Measurements from ENCODE around the gene GRPEL2. TPM values are rescaled to one million over a fixed set of nuclear protein-coding genes. Genes with fewer than 3 reads are reported as not detected.
"Not testable (repeated sequence)": the region's sequence is repeated elsewhere in the genome, so short reads cannot be mapped to it uniquely, and the experiment has no call there.

Gene GRPEL2
- polyA plus RNA-seq, 1 donor = 18.2 TPM

- no peaks in the 10 kb centered on the region for H3K27me3 ChIP-seq (ENCODE audit: control insufficient read depth, insufficient read depth, low read length)
- peaks cover 15% of the 10 kb centered on the region for H3K4me1 ChIP-seq (ENCODE audit: control insufficient read depth, insufficient read depth, low read length)
- no peak for DNase-seq
- H3K27ac ChIP-seq (ENCODE audit: low read length) = peak overlapping the region; percentile 66
- no CpG with 5 or more reads among the region's 12 CpGs for WGBS (ENCODE audit: insufficient coverage, low lambda C conversion rate)
- H3K36me3 ChIP-seq (ENCODE audit: control insufficient read depth, insufficient read depth, low read length) = no peaks in the 10 kb centered on the region
- no peak overlapping the region for H3K4me3 ChIP-seq (ENCODE audit: low read length)
- no peaks in the 10 kb centered on the region for H3K9me3 ChIP-seq (ENCODE audit: control insufficient read depth, low read depth, low read length)
Observed at GRCh38 chr5:149382517-149383220, 37.4 kb downstream of the GRPEL2 start.

GRCh38 chr5:149383399-149383798 is 38.1 kb downstream of the GRPEL2 start:
- peak in 1 of 2 donors; percentile 41 for DNase-seq
- Histone ChIP-seq H3K4me1 (ENCODE audit: control insufficient read depth, insufficient read depth, low read length) (peaks cover 15% of the 10 kb centered on the region), H3K4me3 (ENCODE audit: low read length) (no peak overlapping the region), H3K9me3 (ENCODE audit: control insufficient read depth, low read depth, low read length) (no peaks in the 10 kb centered on the region), H3K27ac (ENCODE audit: low read length) (peak overlapping the region; percentile 66), H3K27me3 (ENCODE audit: control insufficient read depth, insufficient read depth, low read length) (no peaks in the 10 kb centered on the region), H3K36me3 (ENCODE audit: control insufficient read depth, insufficient read depth, low read length) (no peaks in the 10 kb centered on the region)
- no CpG with 5 or more reads among the region's 9 CpGs for WGBS (ENCODE audit: insufficient coverage, low lambda C conversion rate)

GRCh38 chr5:149386166-149386565 is 40.9 kb downstream of the GRPEL2 start:
- H3K9me3 ChIP-seq (ENCODE audit: control insufficient read depth, low read depth, low read length) = no peaks in the 10 kb centered on the region
- no peak for DNase-seq

GRCh38 chr5:149387081-149387631 is 41.9 kb downstream of the GRPEL2 start:
- no peak overlapping the region for H3K4me3 ChIP-seq (ENCODE audit: low read length)
- WGBS (ENCODE audit: insufficient coverage, low lambda C conversion rate) = 75% methylated on average over 2 of the region's 9 CpGs

More at GRCh38 chr5:149386166-149386565, 40.9 kb downstream of the GRPEL2 start:
- H3K27me3 ChIP-seq (ENCODE audit: control insufficient read depth, insufficient read depth, low read length) = no peaks in the 10 kb centered on the region
- WGBS (ENCODE audit: insufficient coverage, low lambda C conversion rate) = no CpG with 5 or more reads among the region's 5 CpGs
- no peak overlapping the region for H3K4me3 ChIP-seq (ENCODE audit: low read length)
- peak overlapping the region; percentile 63 for H3K27ac ChIP-seq (ENCODE audit: low read length)
- peaks cover 21% of the 10 kb centered on the region for H3K4me1 ChIP-seq (ENCODE audit: control insufficient read depth, insufficient read depth, low read length)
- H3K36me3 ChIP-seq (ENCODE audit: control insufficient read depth, insufficient read depth, low read length) = no peaks in the 10 kb centered on the region

GRCh38 chr5:149387982-149388381 is 42.7 kb downstream of the GRPEL2 start:
- Histone ChIP-seq H3K27ac (ENCODE audit: low read length) (no peak overlapping the region), H3K4me3 (ENCODE audit: low read length) (no peak overlapping the region), H3K9me3 (ENCODE audit: control insufficient read depth, low read depth, low read length) (no peaks in the 10 kb centered on the region), H3K36me3 (ENCODE audit: control insufficient read depth, insufficient read depth, low read length) (no peaks in the 10 kb centered on the region), H3K4me1 (ENCODE audit: control insufficient read depth, insufficient read depth, low read length) (peaks cover 11% of the 10 kb centered on the region), H3K27me3 (ENCODE audit: control insufficient read depth, insufficient read depth, low read length) (no peaks in the 10 kb centered on the region)
- WGBS (ENCODE audit: insufficient coverage, low lambda C conversion rate) = no CpG with 5 or more reads among the region's 1 CpG
- no peak for DNase-seq

More at GRCh38 chr5:149387081-149387631, 41.9 kb downstream of the GRPEL2 start:
- Histone ChIP-seq H3K27me3 (ENCODE audit: control insufficient read depth, insufficient read depth, low read length) (no peaks in the 10 kb centered on the region), H3K9me3 (ENCODE audit: control insufficient read depth, low read depth, low read length) (no peaks in the 10 kb centered on the region), H3K4me1 (ENCODE audit: control insufficient read depth, insufficient read depth, low read length) (peaks cover 13% of the 10 kb centered on the region), H3K27ac (ENCODE audit: low read length) (peak overlapping the region; percentile 4), H3K36me3 (ENCODE audit: control insufficient read depth, insufficient read depth, low read length) (no peaks in the 10 kb centered on the region)
- no peak for DNase-seq

GRCh38 chr5:149388498-149389190 is 43.3 kb downstream of the GRPEL2 start:
- DNase-seq = no peak
- no peaks in the 10 kb centered on the region for H3K36me3 ChIP-seq (ENCODE audit: control insufficient read depth, insufficient read depth, low read length)
- H3K27me3 ChIP-seq (ENCODE audit: control insufficient read depth, insufficient read depth, low read length) = no peaks in the 10 kb centered on the region
- H3K9me3 ChIP-seq (ENCODE audit: control insufficient read depth, low read depth, low read length) = no peaks in the 10 kb centered on the region
- H3K4me3 ChIP-seq (ENCODE audit: low read length) = no peak overlapping the region
- peak overlapping the region; percentile 53 for H3K27ac ChIP-seq (ENCODE audit: low read length)
- peaks cover 11% of the 10 kb centered on the region for H3K4me1 ChIP-seq (ENCODE audit: control insufficient read depth, insufficient read depth, low read length)
- WGBS (ENCODE audit: insufficient coverage, low lambda C conversion rate) = no CpG with 5 or more reads among the region's 7 CpGs

GRCh38 chr5:149389552-149390495 is 44.5 kb downstream of the GRPEL2 start:
- Histone ChIP-seq H3K4me1 (ENCODE audit: control insufficient read depth, insufficient read depth, low read length) (peaks cover 11% of the 10 kb centered on the region), H3K9me3 (ENCODE audit: control insufficient read depth, low read depth, low read length) (no peaks in the 10 kb centered on the region), H3K4me3 (ENCODE audit: low read length) (no peak overlapping the region), H3K36me3 (ENCODE audit: control insufficient read depth, insufficient read depth, low read length) (no peaks in the 10 kb centered on the region), H3K27me3 (ENCODE audit: control insufficient read depth, insufficient read depth, low read length) (no peaks in the 10 kb centered on the region), H3K27ac (ENCODE audit: low read length) (peak overlapping the region; percentile 53)
- no CpG with 5 or more reads among the region's 11 CpGs for WGBS (ENCODE audit: insufficient coverage, low lambda C conversion rate)
- DNase-seq = peak in 1 of 2 donors; percentile 65

GRCh38 chr5:149391076-149391475 is 45.8 kb downstream of the GRPEL2 start:
- H3K27me3 ChIP-seq (ENCODE audit: control insufficient read depth, insufficient read depth, low read length); H3K36me3 ChIP-seq (ENCODE audit: control insufficient read depth, insufficient read depth, low read length); H3K4me1 ChIP-seq (ENCODE audit: control insufficient read depth, insufficient read depth, low read length); H3K9me3 ChIP-seq (ENCODE audit: control insufficient read depth, low read depth, low read length); DNase-seq; H3K4me3 ChIP-seq (ENCODE audit: low read length); H3K27ac ChIP-seq (ENCODE audit: low read length): not testable (repeated sequence)
- WGBS (ENCODE audit: insufficient coverage, low lambda C conversion rate) = no CpG with 5 or more reads among the region's 6 CpGs

- Histone ChIP-seq H3K27me3 (ENCODE audit: control insufficient read depth, insufficient read depth, low read length) (no peaks in the 10 kb centered on the region), H3K4me1 (ENCODE audit: control insufficient read depth, insufficient read depth, low read length) (peaks cover 6% of the 10 kb centered on the region), H3K36me3 (ENCODE audit: control insufficient read depth, insufficient read depth, low read length) (no peaks in the 10 kb centered on the region), H3K9me3 (ENCODE audit: control insufficient read depth, low read depth, low read length) (no peaks in the 10 kb centered on the region), H3K27ac (ENCODE audit: low read length) (no peak overlapping the region), H3K4me3 (ENCODE audit: low read length) (no peak overlapping the region)
- WGBS (ENCODE audit: insufficient coverage, low lambda C conversion rate) = 100% methylated on average over 1 of the region's 6 CpGs
- DNase-seq = no peak
Observed at GRCh38 chr5:149391524-149391923, 46.2 kb downstream of the GRPEL2 start.

- Histone ChIP-seq H3K4me3 (ENCODE audit: low read length) (no peak overlapping the region), H3K4me1 (ENCODE audit: control insufficient read depth, insufficient read depth, low read length) (peaks cover 6% of the 10 kb centered on the region), H3K27me3 (ENCODE audit: control insufficient read depth, insufficient read depth, low read length) (no peaks in the 10 kb centered on the region), H3K36me3 (ENCODE audit: control insufficient read depth, insufficient read depth, low read length) (no peaks in the 10 kb centered on the region), H3K9me3 (ENCODE audit: control insufficient read depth, low read depth, low read length) (no peaks in the 10 kb centered on the region), H3K27ac (ENCODE audit: low read length) (no peak overlapping the region)
- no CpG with 5 or more reads among the region's 19 CpGs for WGBS (ENCODE audit: insufficient coverage, low lambda C conversion rate)
- DNase-seq = no peak
Observed at GRCh38 chr5:149392718-149393117, 47.4 kb downstream of the GRPEL2 start.

All from large intestine (tissue), 3 donors.